Caco-2 (cell line): ENCODE measurements around the gene WSB2. TPM values are rescaled to one million over a fixed set of nuclear protein-coding genes. Genes with fewer than 3 reads are reported as not detected.
"Not testable (repeated sequence)": the region's sequence is repeated elsewhere in the genome, so short reads cannot be mapped to it uniquely, and the experiment has no call there.

Experiments
- BruUV-seq: library from RNA; stranded (reverse); fragments of 400-500 nt; replicated peaks from 2 replicates; lab custom pipeline; 2021; lab: Mats Ljungman, UMichigan
- CTCF ChIA-PET: fragments of 300-600 bp; sonication (Branson Sonifier 250); formaldehyde crosslinking; loops from one replicate; lab custom pipeline; 2022; ENCODE audit warnings: antibody characterized with exemption; lab: Charles Lee
- POLR2A ChIA-PET: fragments of 300-600 bp; sonication (Branson Sonifier 250); formaldehyde crosslinking; loops from one replicate; lab custom pipeline; 2022; ENCODE audit warnings: antibody characterized with exemption; lab: Charles Lee
- DNase-seq, 2 experiments: peaks; one replicate each; pipeline versions ENCODE4 v3.0.0 to v3.0.0-alpha.2; 2020 to 2022
- H3K27me3 ChIP-seq: replicated peaks from 2 replicates; pipeline ENCODE4 v1.6.0; 2011; ENCODE audit warnings: low read length; ENCODE audit not compliant: control insufficient read depth, insufficient read depth
- H3K36me3 ChIP-seq: 2 replicates; pipeline ENCODE4 v1.5.1; 2011; ENCODE audit warnings: low read length; ENCODE audit not compliant: control insufficient read depth, insufficient read depth
- H3K4me1 ChIP-seq: fragments of 250-450 bp; sonication (Bioruptor Pico); 2 replicates; pipeline ENCODE4 v1.5.1; 2020; ENCODE audit warnings: mild to moderate bottlenecking
- H3K4me3 ChIP-seq: 2 replicates; pipeline ENCODE4 v1.5.1; 2011; ENCODE audit warnings: low read depth, mild to moderate bottlenecking, control low read depth, low read length
- H3K9me3 ChIP-seq: fragments of 250-450 bp; sonication (Bioruptor Pico); 2 replicates; pipeline ENCODE4 v1.5.1; 2020; ENCODE audit warnings: mild to moderate bottlenecking, moderate library complexity
- H3K27ac Mint-ChIP-seq: one replicate; pipeline ENCODE4 v1.8.0; 2022; ENCODE audit warnings: mixed read lengths; ENCODE audit not compliant: unreplicated experiment
- H3K27me3 Mint-ChIP-seq: one replicate; pipeline ENCODE4 v1.8.0; 2022; ENCODE audit warnings: mixed read lengths; ENCODE audit not compliant: insufficient read depth, unreplicated experiment
- H3K36me3 Mint-ChIP-seq: one replicate; pipeline ENCODE4 v1.8.0; 2022; ENCODE audit warnings: mild to moderate bottlenecking, mixed read lengths; ENCODE audit not compliant: insufficient read depth, unreplicated experiment
- H3K4me1 Mint-ChIP-seq: one replicate; pipeline ENCODE4 v1.8.0; 2022; ENCODE audit warnings: low read depth, mixed read lengths; ENCODE audit not compliant: unreplicated experiment
- H3K4me3 Mint-ChIP-seq: one replicate; pipeline ENCODE4 v1.8.0; 2022; ENCODE audit warnings: mild to moderate bottlenecking, moderate library complexity, mixed read lengths; ENCODE audit not compliant: unreplicated experiment
- H3K9me3 Mint-ChIP-seq: one replicate; pipeline ENCODE4 v1.8.0; 2022; ENCODE audit warnings: mixed read lengths; ENCODE audit not compliant: unreplicated experiment
- CTCF ChIP-seq, 2 experiments: fragments of 200-600 bp in 1 of 2; IDR thresholded peaks; 1 replicate in 1 of 2; 2 replicates in 1 of 2; pipeline versions ENCODE4 v1.5.1 to v1.8.0; 2011 to 2022; ENCODE audit warnings: antibody characterized with exemption in 1 of 2, control low read depth in 1 of 2, inconsistent platforms in 1 of 2, low read depth in 1 of 2, low read length in 1 of 2, mild to moderate bottlenecking in 1 of 2, moderate library complexity in 1 of 2; ENCODE audit not compliant: insufficient read depth in 1 of 2, severe bottlenecking in 1 of 2, unreplicated experiment in 1 of 2
- intact Hi-C: fragments of 100-400 bp; cut with micrococcal nuclease; formaldehyde crosslinking; loops from one replicate; pipeline ENCODE4 v1.10.0; 2022; ENCODE audit not compliant: unreplicated experiment
- total RNA-seq: library from RNA; stranded (reverse); gene quantifications from 2 replicates; pipeline ENCODE4 v1.2.3, GENCODE V29; 2022

Gene WSB2
- total RNA-seq, 1 experiment from 2014 or later, result 36.7 TPM

DNA sequence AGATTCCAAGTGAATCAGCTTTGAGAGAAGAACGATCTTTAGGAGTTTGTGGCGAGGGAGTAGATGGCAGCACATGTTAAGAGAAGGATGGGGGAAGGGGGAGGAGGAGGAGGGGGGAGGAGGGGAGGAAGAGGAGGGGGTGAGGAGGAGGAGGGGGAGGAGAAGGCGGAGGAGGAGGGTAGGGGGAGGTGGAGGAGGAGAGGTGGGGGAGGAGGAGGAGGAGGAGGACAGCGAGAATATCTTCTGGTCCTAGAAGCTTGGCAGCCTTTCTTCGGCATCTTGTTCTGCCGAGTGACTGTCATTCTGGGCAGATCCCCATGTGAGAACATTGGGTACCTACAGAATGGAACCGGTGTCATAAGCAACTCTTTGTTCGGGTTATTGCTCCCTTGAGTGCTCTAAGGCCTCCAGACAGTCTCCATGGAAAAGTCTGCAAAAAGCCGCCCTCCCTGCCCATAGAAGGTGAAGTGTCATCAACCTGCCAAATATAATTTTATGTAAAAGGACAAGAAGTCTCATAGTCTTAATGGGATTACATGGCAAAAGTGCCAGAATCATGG lies 37.6 kb downstream of the WSB2 start:
- no peak for TF ChIP-seq CTCF (IDR thresholded peaks at IDR 0.05; ENCODE audit: insufficient read depth in 1 of 2, low read depth in 1 of 2, low read length in 1 of 2, severe bottlenecking in 1 of 2, unreplicated experiment in 1 of 2)
- H3K27me3 ChIP-seq, result no peaks in the 10 kb centered on the region
- BruUV-seq, result no TSS peak
- H3K9me3 ChIP-seq, result no peaks in the 10 kb centered on the region
- Mint-ChIP-seq H3K27ac (no peak overlapping the region), H3K4me1 (no peaks in the 10 kb centered on the region), H3K27me3 (no peaks in the 10 kb centered on the region), H3K4me3 (no peak overlapping the region), H3K36me3 (peaks cover 91% of the 10 kb centered on the region), H3K9me3 (no peaks in the 10 kb centered on the region)
- H3K36me3 ChIP-seq, result peaks cover 2% of the 10 kb centered on the region; the same call in 1 of the 2 replicates
- ChIA-PET POLR2A (interaction anchor here (0.6 kb wide), 1 partner anchor 781 kb away, joined by 4 read pairs; no protein-coding TSS in a partner anchor), CTCF (no interaction called here)
- no peak for DNase-seq
- H3K4me1 ChIP-seq, result no peaks in the 10 kb centered on the region
- intact Hi-C loops, result no loop called here
- H3K4me3 ChIP-seq, result no peak overlapping the region

DNA sequence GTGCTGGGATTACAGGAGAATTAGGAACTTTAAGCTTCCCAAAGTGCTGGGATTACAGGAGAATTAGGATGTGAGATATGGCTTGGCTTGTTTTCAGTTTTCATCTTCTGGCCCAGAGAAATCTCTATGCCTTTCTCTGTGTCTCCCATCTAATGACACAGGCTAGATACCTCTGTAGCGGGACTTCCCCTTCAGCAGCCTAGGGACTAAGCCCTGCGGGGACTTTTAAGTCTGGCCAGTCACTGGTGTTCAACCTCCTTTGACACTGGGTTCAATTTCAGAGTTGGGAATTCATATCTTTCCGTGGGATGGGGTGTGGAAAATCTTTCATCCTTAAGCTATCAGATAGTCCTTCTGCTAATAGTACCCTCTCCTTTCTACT lies 38.3 kb downstream of the WSB2 start:
- no peak for TF ChIP-seq CTCF (IDR thresholded peaks at IDR 0.05; ENCODE audit: insufficient read depth in 1 of 2, low read depth in 1 of 2, low read length in 1 of 2, severe bottlenecking in 1 of 2, unreplicated experiment in 1 of 2)
- POLR2A ChIA-PET, result interaction anchor here (0.6 kb wide), 1 partner anchor 782 kb away, joined by 4 read pairs; no protein-coding TSS in a partner anchor
- intact Hi-C loops, result no loop called here
- Mint-ChIP-seq H3K27me3 (no peaks in the 10 kb centered on the region), H3K4me1 (peaks cover 4% of the 10 kb centered on the region), H3K27ac (no peak overlapping the region), H3K9me3 (no peaks in the 10 kb centered on the region), H3K4me3 (no peak overlapping the region), H3K36me3 (peaks cover 90% of the 10 kb centered on the region)
- Histone ChIP-seq H3K4me3 (no peak overlapping the region), H3K27me3 (no peaks in the 10 kb centered on the region), H3K36me3 (peaks cover 2% of the 10 kb centered on the region; the same call in 1 of the 2 replicates), H3K9me3 (no peaks in the 10 kb centered on the region), H3K4me1 (0 out of 2 replicates have a peak, but pooled peaks cover 4% of the 10 kb centered on the region)
- CTCF ChIA-PET, result no interaction called here
- DNase-seq, result no peak
- BruUV-seq, result no TSS peak

DNA sequence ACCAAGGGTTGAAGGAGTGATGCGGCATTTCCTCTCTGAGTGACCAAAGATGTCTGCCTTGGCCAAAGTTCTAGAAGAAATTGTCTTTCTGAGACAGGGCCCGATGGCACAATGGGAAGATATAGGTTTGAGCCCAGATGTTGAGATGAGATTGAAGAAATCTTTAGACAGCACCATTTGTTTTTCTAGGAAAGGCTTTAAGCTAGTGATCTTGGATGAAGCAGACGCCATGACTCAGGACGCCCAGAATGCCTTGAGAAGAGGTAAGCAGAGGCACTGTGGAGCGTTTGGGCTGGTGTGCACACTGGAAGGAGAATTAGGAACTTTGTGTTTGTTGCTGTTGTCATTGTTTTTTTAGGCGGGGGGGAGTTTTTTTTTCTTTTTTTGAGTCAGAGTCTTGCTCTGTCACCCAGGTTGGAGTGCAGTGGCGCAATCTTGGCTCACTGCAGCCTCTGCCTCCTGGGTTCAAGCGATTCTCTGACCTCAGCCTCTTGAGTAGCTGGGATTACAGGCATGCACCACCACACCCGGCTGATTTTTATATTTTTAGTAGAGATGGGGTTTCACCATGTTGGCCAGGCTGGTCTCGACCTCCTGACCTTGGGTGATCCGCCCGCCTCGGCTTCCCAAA lies 38.8 kb downstream of the WSB2 start:
- H3K27me3 Mint-ChIP-seq, H3K27me3 ChIP-seq, DNase-seq, H3K4me1 Mint-ChIP-seq, CTCF ChIA-PET, H3K4me3 ChIP-seq, H3K4me1 ChIP-seq, H3K27ac Mint-ChIP-seq, H3K4me3 Mint-ChIP-seq, POLR2A ChIA-PET, H3K9me3 ChIP-seq, intact Hi-C loops, H3K9me3 Mint-ChIP-seq, BruUV-seq, H3K36me3 ChIP-seq: not testable (repeated sequence)
- peaks cover 90% of the 10 kb centered on the region for H3K36me3 Mint-ChIP-seq
